Epithelial cell of proximal tubule (primary cell): Measurements from ENCODE around the gene FREM3. TPM values are rescaled to one million over a fixed set of nuclear protein-coding genes. Genes with fewer than 3 reads are reported as not detected.

Experiments
- DNase-seq: peaks from one replicate; pipeline ENCODE4 v3.0.0-alpha.2; 2011; ENCODE audit warnings: low read depth
- H3K4me3 ChIP-seq: 2 replicates; pipeline ENCODE4 v1.5.1; 2011; ENCODE audit warnings: low read depth, mild to moderate bottlenecking, low read length
- CTCF ChIP-seq: conservative IDR thresholded peaks from 2 replicates; pipeline ENCODE4 v1.5.1; 2012; ENCODE audit warnings: low read depth, mild to moderate bottlenecking, low read length
- total RNA-seq: library from RNA; depleted of rRNA; stranded (reverse); fragments of >200 nt; gene quantifications from 2 replicates; pipeline ENCODE4 v1.2.3, GENCODE V29; 2015

FREM3 gene
- total RNA-seq, 1 donor from 2014 or later: not detected

- H3K4me3 ChIP-seq: peak overlapping the region; percentile 77
- peak; percentile 13 for TF ChIP-seq CTCF
- no peak for DNase-seq
These were observed 140.7 kb downstream of the FREM3 start for GRCh38 chr4:143559757-143560147.

GRCh38 chr4:143558823-143559756 lies 141.4 kb downstream of the FREM3 start:
- H3K4me3 ChIP-seq: peak overlapping the region; percentile 77
- TF ChIP-seq CTCF: peak; percentile 68
- peak; percentile 40 for DNase-seq

- DNase-seq: no peak
- no peak overlapping the region for H3K4me3 ChIP-seq
- TF ChIP-seq CTCF: no peak
These were observed 142.2 kb downstream of the FREM3 start for GRCh38 chr4:143558286-143558685.

GRCh38 chr4:143555676-143556075 lies 144.8 kb downstream of the FREM3 start:
- no peak for TF ChIP-seq CTCF
- H3K4me3 ChIP-seq: no peak overlapping the region
- DNase-seq: no peak

- no peak for TF ChIP-seq CTCF
- H3K4me3 ChIP-seq: no peak overlapping the region
- no peak for DNase-seq
These were observed 145.5 kb downstream of the FREM3 start for GRCh38 chr4:143554728-143555597.

- DNase-seq: no peak
- no peak for TF ChIP-seq CTCF
- H3K4me3 ChIP-seq: no peak overlapping the region
These were observed 150.5 kb downstream of the FREM3 start for GRCh38 chr4:143549928-143550327.
